Measurements from ENCODE around the gene HEATR9. TPM values are rescaled to one million over a fixed set of nuclear protein-coding genes. Genes with fewer than 3 reads are reported as not detected.

The HEATR9 gene
- total RNA-seq, 2 experiments from 2014 or later = 0.38 to 0.70 TPM

DNA sequence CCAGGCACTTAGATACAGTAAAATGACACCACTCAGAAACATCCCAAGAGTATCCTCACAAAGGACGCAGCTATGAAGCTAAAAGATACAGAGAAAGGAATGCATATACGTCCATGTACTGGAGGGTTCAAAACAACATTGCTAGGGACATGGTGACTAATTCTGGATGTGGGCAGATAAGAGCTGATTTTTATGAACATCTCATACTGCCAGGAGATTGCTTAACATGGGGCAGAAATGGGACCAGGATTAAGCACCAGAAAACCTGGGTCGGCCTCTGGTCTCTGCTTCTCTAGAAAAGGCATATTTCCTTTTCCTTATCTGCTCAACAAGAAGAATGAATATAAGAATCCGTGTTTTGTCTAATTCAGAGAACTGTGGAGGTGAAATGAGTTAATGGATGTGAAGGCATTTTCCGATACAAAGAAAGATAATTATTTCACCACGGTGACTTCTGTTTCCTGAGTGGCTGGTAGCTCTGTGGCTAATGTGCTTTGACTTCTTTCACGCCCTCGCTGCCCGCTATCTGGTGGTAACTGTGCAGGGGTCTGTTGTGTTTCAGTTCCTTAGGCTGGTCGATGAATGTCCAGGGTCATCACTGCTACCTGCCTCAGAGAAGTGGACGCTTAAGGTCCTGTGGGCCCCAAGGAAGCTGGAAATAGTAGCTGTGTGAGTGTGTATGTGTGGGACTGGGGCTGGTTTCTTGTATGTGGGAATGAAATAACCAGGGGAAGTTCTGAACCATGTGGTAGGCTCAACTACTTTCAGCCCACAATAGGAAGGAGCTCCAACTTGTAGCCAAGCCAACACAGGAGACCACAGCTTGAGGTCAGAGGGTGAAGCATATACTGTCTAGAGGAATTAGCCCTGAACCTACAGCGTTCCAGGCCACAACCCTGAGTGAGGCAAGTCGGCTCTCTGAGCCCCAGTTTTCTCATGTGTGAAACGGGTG, 27.2 kb upstream of the HEATR9 start:
- DNase-seq (peak; percentile 82), ATAC-seq (peak; percentile 52)
- CTCF ChIA-PET = interaction anchor here (0.8 to 1.7 kb wide), 3 partner anchors 10 to 25 kb away, joined by 3 to 5 read pairs (median 3); no protein-coding TSS in a partner anchor
- H3K4me1 Mint-ChIP-seq (ENCODE audit: low read depth) = peaks cover 75% of the 10 kb centered on the region
- TF ChIP-seq, protein P1, sequence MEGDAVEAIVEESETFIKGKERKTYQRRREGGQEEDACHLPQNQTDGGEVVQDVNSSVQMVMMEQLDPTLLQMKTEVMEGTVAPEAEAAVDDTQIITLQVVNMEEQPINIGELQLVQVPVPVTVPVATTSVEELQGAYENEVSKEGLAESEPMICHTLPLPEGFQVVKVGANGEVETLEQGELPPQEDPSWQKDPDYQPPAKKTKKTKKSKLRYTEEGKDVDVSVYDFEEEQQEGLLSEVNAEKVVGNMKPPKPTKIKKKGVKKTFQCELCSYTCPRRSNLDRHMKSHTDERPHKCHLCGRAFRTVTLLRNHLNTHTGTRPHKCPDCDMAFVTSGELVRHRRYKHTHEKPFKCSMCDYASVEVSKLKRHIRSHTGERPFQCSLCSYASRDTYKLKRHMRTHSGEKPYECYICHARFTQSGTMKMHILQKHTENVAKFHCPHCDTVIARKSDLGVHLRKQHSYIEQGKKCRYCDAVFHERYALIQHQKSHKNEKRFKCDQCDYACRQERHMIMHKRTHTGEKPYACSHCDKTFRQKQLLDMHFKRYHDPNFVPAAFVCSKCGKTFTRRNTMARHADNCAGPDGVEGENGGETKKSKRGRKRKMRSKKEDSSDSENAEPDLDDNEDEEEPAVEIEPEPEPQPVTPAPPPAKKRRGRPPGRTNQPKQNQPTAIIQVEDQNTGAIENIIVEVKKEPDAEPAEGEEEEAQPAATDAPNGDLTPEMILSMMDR (IDR thresholded peaks at IDR 0.05) = no peak
- no peaks in the 10 kb centered on the region for H3K27me3 Mint-ChIP-seq
- POLR2A ChIA-PET = interaction anchor here (0.6 to 17.7 kb wide), 5 partner anchors 10 to 193 kb away, joined by 3 to 239 read pairs (median 3); partner anchors contain the start of genes CCL5 and TAF15
- H3K9me3 Mint-ChIP-seq = no peaks in the 10 kb centered on the region
- intact Hi-C loops (cut with micrococcal nuclease) = loop anchor here (10.0 kb wide), 1 partner anchor 199 kb away; the partner anchor contains the start of gene CCL3
- H3K4me3 Mint-ChIP-seq = peak overlapping the region; percentile 41
- peaks cover 3% of the 10 kb centered on the region for H3K36me3 Mint-ChIP-seq (ENCODE audit: low read depth)
- H3K27ac Mint-ChIP-seq = peak overlapping the region; percentile 96

GRCh38 chr17:35894206-35894605, 25.5 kb upstream of the HEATR9 start:
- no peaks in the 10 kb centered on the region for H3K27me3 Mint-ChIP-seq
- H3K9me3 Mint-ChIP-seq = no peaks in the 10 kb centered on the region
- H3K36me3 Mint-ChIP-seq (ENCODE audit: low read depth) = no peaks in the 10 kb centered on the region
- peaks cover 75% of the 10 kb centered on the region for H3K4me1 Mint-ChIP-seq (ENCODE audit: low read depth)
- peak overlapping the region; percentile 22 for H3K27ac Mint-ChIP-seq
- ChIA-PET CTCF (no interaction called here), POLR2A (interaction anchor here (0.6 to 17.7 kb wide), 2 partner anchors 17 to 213 kb away, joined by 3 to 239 read pairs; partner anchors contain the start of gene CCL5)
- H3K4me3 Mint-ChIP-seq = no peak overlapping the region
- TF ChIP-seq, protein P1 (IDR thresholded peaks at IDR 0.05) = no peak
- ATAC-seq (no peak), DNase-seq (no peak)
- intact Hi-C loops (cut with micrococcal nuclease) = loop anchor here (10.0 kb wide), 1 partner anchor 201 kb away; the partner anchor contains the start of gene CCL3

DNA sequence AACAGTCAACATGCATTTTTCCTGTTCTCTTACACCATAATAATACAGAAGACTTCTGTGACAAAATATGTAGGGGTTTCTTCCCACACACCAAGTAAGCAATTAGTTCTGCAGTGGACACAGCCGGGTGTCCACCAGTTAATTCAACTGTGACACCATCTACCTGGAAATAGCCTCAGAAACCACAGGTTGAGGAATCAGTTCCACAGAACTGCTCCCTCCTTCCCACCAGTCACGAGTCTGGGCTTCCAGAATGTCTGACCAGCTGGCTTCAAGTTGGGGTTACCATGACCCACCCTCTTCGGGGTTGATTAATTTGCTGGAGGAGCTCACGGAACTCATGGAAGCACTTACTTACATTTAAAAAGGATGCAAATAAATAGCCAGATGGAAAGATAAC, 25.1 kb upstream of the HEATR9 start:
- intact Hi-C loops (cut with micrococcal nuclease) = loop anchor here (10.0 kb wide), 1 partner anchor 201 kb away; the partner anchor contains the start of gene CCL3
- DNase-seq = no peak
- no peak overlapping the region for H3K4me3 Mint-ChIP-seq
- CTCF ChIA-PET = interaction anchor here (1.0 to 1.6 kb wide), 2 partner anchors 21 to 179 kb away, joined by 3 read pairs; no protein-coding TSS in a partner anchor
- H3K36me3 Mint-ChIP-seq (ENCODE audit: low read depth) = no peaks in the 10 kb centered on the region
- no peaks in the 10 kb centered on the region for H3K9me3 Mint-ChIP-seq
- ATAC-seq = no peak
- POLR2A ChIA-PET = interaction anchor here (0.6 to 17.7 kb wide), 2 partner anchors 16 to 214 kb away, joined by 3 to 239 read pairs; partner anchors contain the start of gene CCL5
- peaks cover 75% of the 10 kb centered on the region for H3K4me1 Mint-ChIP-seq (ENCODE audit: low read depth)
- TF ChIP-seq, protein P1 (IDR thresholded peaks at IDR 0.05) = no peak
- H3K27ac Mint-ChIP-seq = no peak overlapping the region
- no peaks in the 10 kb centered on the region for H3K27me3 Mint-ChIP-seq

GRCh38 chr17:35892091-35893035, 23.7 kb upstream of the HEATR9 start:
- Mint-ChIP-seq H3K4me1 (ENCODE audit: low read depth) (peaks cover 71% of the 10 kb centered on the region), H3K4me3 (no peak overlapping the region), H3K27ac (peak overlapping the region; percentile 86), H3K27me3 (no peaks in the 10 kb centered on the region), H3K36me3 (ENCODE audit: low read depth) (no peaks in the 10 kb centered on the region), H3K9me3 (no peaks in the 10 kb centered on the region)
- DNase-seq (peak; percentile 90), ATAC-seq (peak; percentile 59)
- TF ChIP-seq, protein P1 (IDR thresholded peaks at IDR 0.05) = no peak
- POLR2A ChIA-PET = interaction anchor here (0.9 to 17.7 kb wide), 3 partner anchors 11 to 51 kb away, joined by 3 to 239 read pairs (median 3); partner anchors contain the start of genes CCL5 and LYZL6
- intact Hi-C loops (cut with micrococcal nuclease) = loop anchor here (10.0 kb wide), 1 partner anchor 202 kb away; the partner anchor contains the start of gene CCL3
- CTCF ChIA-PET = interaction anchor here (0.9 to 2.0 kb wide), 9 partner anchors 12 to 256 kb away, joined by 3 to 6 read pairs (median 3); partner anchors contain the start of gene CCL5

Data from activated CD8-positive, alpha-beta T cell treated with anti-CD3 and anti-CD28 coated beads for 36 hours (primary cell).